HG02885 (cell line): ENCODE data around the gene TMEM121B.

Source experiments
- ATAC-seq: cut with Tn5 transposase; IDR thresholded peaks from one replicate; pipeline ENCODE4 v1.9.1; 2021; ENCODE audit warnings: mild to moderate bottlenecking; ENCODE audit not compliant: unreplicated experiment, poor library complexity

TMEM121B gene

GRCh38 chr22:17140022-17140421 lies 18.9 kb upstream of the TMEM121B start:
- ATAC-seq: no peak

- no peak for ATAC-seq
Observed at GRCh38 chr22:17138513-17138912, 17.4 kb upstream of the TMEM121B start.

- ATAC-seq: no peak
Observed at GRCh38 chr22:17137861-17138425, 16.8 kb upstream of the TMEM121B start.

- ATAC-seq: no peak
Observed at GRCh38 chr22:17137170-17137569, 16.0 kb upstream of the TMEM121B start.

GRCh38 chr22:17135153-17135760 lies 14.1 kb upstream of the TMEM121B start:
- ATAC-seq: no peak

- ATAC-seq: no peak
Observed at GRCh38 chr22:17133137-17133536, 12.0 kb upstream of the TMEM121B start.

GRCh38 chr22:17132112-17132511 lies 11.0 kb upstream of the TMEM121B start:
- no peak for ATAC-seq

- ATAC-seq: no peak
Observed at GRCh38 chr22:17131686-17132085, 10.5 kb upstream of the TMEM121B start.

- ATAC-seq: no peak
Observed at GRCh38 chr22:17130199-17130598, 9.0 kb upstream of the TMEM121B start.

- peak; percentile 35 for ATAC-seq
Observed at GRCh38 chr22:17120711-17121232, 388 bp downstream of the TMEM121B start.

GRCh38 chr22:17120281-17120680 lies 879 bp downstream of the TMEM121B start:
- peak; percentile 62 for ATAC-seq

- ATAC-seq: no peak
Observed at GRCh38 chr22:17119481-17120202, 1.5 kb downstream of the TMEM121B start.

- no peak for ATAC-seq
Observed at GRCh38 chr22:17118342-17118741, 2.8 kb downstream of the TMEM121B start.

- peak; percentile 35 for ATAC-seq
Observed at GRCh38 chr22:17117890-17118289, 3.3 kb downstream of the TMEM121B start.

GRCh38 chr22:17117400-17117799 lies 3.8 kb downstream of the TMEM121B start:
- no peak for ATAC-seq

- no peak for ATAC-seq
Observed at GRCh38 chr22:17116572-17117330, 4.4 kb downstream of the TMEM121B start.

GRCh38 chr22:17115945-17116565 lies 5.1 kb downstream of the TMEM121B start:
- no peak for ATAC-seq

GRCh38 chr22:17115236-17115635 lies 5.9 kb downstream of the TMEM121B start:
- ATAC-seq: no peak

GRCh38 chr22:17114898-17115235 lies 6.3 kb downstream of the TMEM121B start:
- ATAC-seq: no peak

- ATAC-seq: no peak
Observed at GRCh38 chr22:17114173-17114897, 6.8 kb downstream of the TMEM121B start.
